Heart left ventricle (tissue), 13 donors: ENCODE measurements around the gene VTI1A.

Experiments used
- POLR2A ChIP-seq, 2 donors: fragments of 450-650 bp; IDR thresholded peaks; one replicate each; pipeline ENCODE4 v1.6.1; 2017; ENCODE audit warnings: antibody characterized with exemption in 2 of 2, mild to moderate bottlenecking in 2 of 2, moderate library complexity in 2 of 2
- TF ChIP-seq, protein P1 (sequence below), 12 donors: fragments of 200-600 bp; sonication (generic) in 4 of 12; IDR thresholded peaks; one replicate each; pipeline versions ENCODE4 v1.5.0 to v1.8.0; 2018 to 2022; ENCODE audit warnings: antibody characterized with exemption in 12 of 12, mild to moderate bottlenecking in 5 of 12
- donor health status: ischemic (EF 13 %, LVEDD 7.1; RV severe dilation, severe dysfunction).
- donor health status: DM: no; HTN: yes; CAD: no.
- donor health status: DM: no; HTN: no; CAD: no.
- donor health status: ischemic (EF 25% LVEDD 6.9; RV normal size, moderate dysfunction).
- donor health status: ischemic (EF 25% LVEDD 5.7; RV mildly dilated, moderate dysfunction).
- donor health status: ischemic (EF 35%, LVEDD 5.7; RV mildly dilated, moderate dysfunction).
- donor health status: nonischemic (EF 11% LVEDD 7.7; RV severe dilation, severe dysfunction).
- donor health status: DM: yes; HTN: yes; CAD: no.
- donor health status: PGD.
- donor health status: ischemic (EF 29% LVEDD 5.4; RV normal size, mild dysfunction).
- donor health status: nonischemic (EF 23%, LVEDD 6.1; RV moderate dilation, normal function).

- TF ChIP-seq, protein P1, sequence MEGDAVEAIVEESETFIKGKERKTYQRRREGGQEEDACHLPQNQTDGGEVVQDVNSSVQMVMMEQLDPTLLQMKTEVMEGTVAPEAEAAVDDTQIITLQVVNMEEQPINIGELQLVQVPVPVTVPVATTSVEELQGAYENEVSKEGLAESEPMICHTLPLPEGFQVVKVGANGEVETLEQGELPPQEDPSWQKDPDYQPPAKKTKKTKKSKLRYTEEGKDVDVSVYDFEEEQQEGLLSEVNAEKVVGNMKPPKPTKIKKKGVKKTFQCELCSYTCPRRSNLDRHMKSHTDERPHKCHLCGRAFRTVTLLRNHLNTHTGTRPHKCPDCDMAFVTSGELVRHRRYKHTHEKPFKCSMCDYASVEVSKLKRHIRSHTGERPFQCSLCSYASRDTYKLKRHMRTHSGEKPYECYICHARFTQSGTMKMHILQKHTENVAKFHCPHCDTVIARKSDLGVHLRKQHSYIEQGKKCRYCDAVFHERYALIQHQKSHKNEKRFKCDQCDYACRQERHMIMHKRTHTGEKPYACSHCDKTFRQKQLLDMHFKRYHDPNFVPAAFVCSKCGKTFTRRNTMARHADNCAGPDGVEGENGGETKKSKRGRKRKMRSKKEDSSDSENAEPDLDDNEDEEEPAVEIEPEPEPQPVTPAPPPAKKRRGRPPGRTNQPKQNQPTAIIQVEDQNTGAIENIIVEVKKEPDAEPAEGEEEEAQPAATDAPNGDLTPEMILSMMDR (IDR thresholded peaks at IDR 0.05), result no peak
- no peak for TF ChIP-seq POLR2A (IDR thresholded peaks at IDR 0.05)
Observed at GRCh38 chr10:112581921-112582320, 134.9 kb downstream of the VTI1A start.
